MM.1S (cell line): ENCODE results near the gene IGFBP2.

ENCODE experiments used
- DNase-seq: peaks from one replicate; pipeline ENCODE4 v3.0.0-alpha.2; 2015
- H2AFZ ChIP-seq: fragments of 300-600 bp; sonication (generic); 2 replicates; pipeline ENCODE4 v1.6.0; 2016; ENCODE audit warnings: antibody characterized with exemption, low read length
- H3F3A ChIP-seq: fragments of 300-600 bp; sonication (generic); 2 replicates; pipeline ENCODE4 v1.6.1; 2016; ENCODE audit warnings: mild to moderate bottlenecking, antibody characterized with exemption, low read length, moderate library complexity, mixed read lengths; ENCODE audit not compliant: insufficient read depth
- H3K27ac ChIP-seq: fragments of 300-600 bp; sonication (generic); 2 replicates; pipeline ENCODE4 v1.5.1; 2016; ENCODE audit warnings: mild to moderate bottlenecking, low read length
- H3K27me3 ChIP-seq: fragments of 300-600 bp; sonication (generic); replicated peaks from 2 replicates; pipeline ENCODE4 v1.6.0; 2016; ENCODE audit warnings: low read length; ENCODE audit not compliant: insufficient read depth
- H3K36me3 ChIP-seq: fragments of 300-600 bp; sonication (generic); replicated peaks from 2 replicates; pipeline ENCODE4 v1.6.1; 2016; ENCODE audit warnings: mild to moderate bottlenecking, low read length, mixed read lengths; ENCODE audit not compliant: insufficient read depth
- H3K4me1 ChIP-seq: fragments of 300-600 bp; sonication (generic); 2 replicates; pipeline ENCODE4 v1.6.1; 2016; ENCODE audit warnings: low read length, mixed read lengths
- H3K4me2 ChIP-seq: fragments of 300-600 bp; sonication (generic); 2 replicates; pipeline ENCODE4 v1.6.0; 2016; ENCODE audit warnings: low read depth, low read length
- H3K4me3 ChIP-seq: fragments of 300-600 bp; sonication (generic); 2 replicates; pipeline ENCODE4 v1.5.1; 2016; ENCODE audit warnings: low read length, mixed read lengths
- H3K79me2 ChIP-seq: fragments of 300-600 bp; sonication (generic); 2 replicates; pipeline ENCODE4 v1.6.1; 2016; ENCODE audit warnings: mixed run types, low read length, mixed read lengths
- H3K9ac ChIP-seq: fragments of 300-600 bp; sonication (generic); 2 replicates; pipeline ENCODE4 v1.6.1; 2016; ENCODE audit warnings: low read length, mixed read lengths
- H3K9me2 ChIP-seq: fragments of 300-600 bp; sonication (generic); replicated peaks from 2 replicates; pipeline ENCODE4 v1.6.1; 2016; ENCODE audit warnings: mild to moderate bottlenecking, low read length, mixed read lengths; ENCODE audit not compliant: insufficient read depth
- H3K9me3 ChIP-seq: fragments of 300-600 bp; sonication (generic); replicated peaks from 2 replicates; pipeline ENCODE4 v1.6.1; 2016; ENCODE audit warnings: mild to moderate bottlenecking, low read length, mixed read lengths; ENCODE audit not compliant: insufficient read depth
- H4K20me1 ChIP-seq: fragments of 300-600 bp; sonication (generic); 2 replicates; pipeline ENCODE4 v1.6.1; 2016; ENCODE audit warnings: mild to moderate bottlenecking, low read length, moderate library complexity, mixed read lengths; ENCODE audit not compliant: insufficient read depth
- EZH2 ChIP-seq: fragments of 300-600 bp; sonication (generic); optimal IDR thresholded peaks from 2 replicates; pipeline ENCODE3; 2017; ENCODE audit warnings: low read depth, mild to moderate bottlenecking, antibody characterized with exemption, low read length, mixed read lengths
- EZH2phosphoT487 ChIP-seq: fragments of 300-600 bp; sonication (generic); IDR thresholded peaks from 2 replicates; pipeline ENCODE4 v1.6.1; 2018; ENCODE audit warnings: antibody characterized with exemption, low read length
- TF ChIP-seq, protein P1 (sequence below): fragments of 300-600 bp; sonication (generic); IDR thresholded peaks from 2 replicates; pipeline ENCODE4 v1.5.1; 2016; ENCODE audit warnings: antibody characterized with exemption, low read length, mixed read lengths

IGFBP2 gene

DNA sequence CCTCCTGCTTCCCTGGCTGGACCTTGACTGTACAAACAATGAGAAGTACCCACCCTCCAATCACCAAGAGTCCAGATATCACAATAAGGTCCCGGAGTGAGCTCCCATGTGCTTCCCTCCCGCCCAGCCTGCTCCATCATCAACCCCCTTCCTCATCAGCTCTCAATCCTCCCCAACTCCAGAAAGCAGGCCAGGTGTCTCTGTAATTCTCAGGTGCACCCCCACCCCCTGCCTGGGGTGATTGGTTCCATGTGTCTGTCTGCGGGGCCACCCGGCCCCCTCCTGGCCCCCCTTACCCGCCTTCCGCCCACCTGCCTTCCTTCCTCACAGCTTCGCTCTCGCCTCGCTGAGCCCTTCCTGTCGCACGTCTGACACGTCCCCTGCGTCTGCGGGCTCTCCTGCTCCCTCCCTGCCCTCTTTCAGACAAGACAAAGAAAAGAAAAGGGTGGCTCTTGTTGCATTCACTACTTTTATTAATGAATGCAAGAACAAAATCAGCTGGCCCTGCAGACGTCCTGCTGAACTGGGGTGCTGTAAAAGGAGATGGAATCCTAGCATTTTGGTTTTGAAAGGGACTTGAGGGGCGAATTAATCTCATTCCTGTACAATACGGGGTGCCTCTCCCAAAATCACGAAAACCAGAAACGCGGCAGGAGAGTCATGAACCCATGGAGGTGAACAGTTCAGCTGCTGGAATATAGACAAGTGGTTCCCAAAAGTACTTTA, 26.5 kb upstream of the IGFBP2 start:
- Histone ChIP-seq H3K9ac (no peak overlapping the region), H3K36me3 (no peaks in the 10 kb centered on the region), H3K27ac (no peak overlapping the region), H3K9me2 (no peaks in the 10 kb centered on the region), H3K4me1 (no peaks in the 10 kb centered on the region), H3F3A (no peaks in the 10 kb centered on the region), H3K4me2 (no peak overlapping the region), H3K9me3 (no peaks in the 10 kb centered on the region), H3K79me2 (no peaks in the 10 kb centered on the region), H3K27me3 (no peaks in the 10 kb centered on the region), H2AFZ (no peak overlapping the region), H3K4me3 (no peak overlapping the region), H4K20me1 (no peaks in the 10 kb centered on the region)
- no peak for DNase-seq
- TF ChIP-seq, protein P1, sequence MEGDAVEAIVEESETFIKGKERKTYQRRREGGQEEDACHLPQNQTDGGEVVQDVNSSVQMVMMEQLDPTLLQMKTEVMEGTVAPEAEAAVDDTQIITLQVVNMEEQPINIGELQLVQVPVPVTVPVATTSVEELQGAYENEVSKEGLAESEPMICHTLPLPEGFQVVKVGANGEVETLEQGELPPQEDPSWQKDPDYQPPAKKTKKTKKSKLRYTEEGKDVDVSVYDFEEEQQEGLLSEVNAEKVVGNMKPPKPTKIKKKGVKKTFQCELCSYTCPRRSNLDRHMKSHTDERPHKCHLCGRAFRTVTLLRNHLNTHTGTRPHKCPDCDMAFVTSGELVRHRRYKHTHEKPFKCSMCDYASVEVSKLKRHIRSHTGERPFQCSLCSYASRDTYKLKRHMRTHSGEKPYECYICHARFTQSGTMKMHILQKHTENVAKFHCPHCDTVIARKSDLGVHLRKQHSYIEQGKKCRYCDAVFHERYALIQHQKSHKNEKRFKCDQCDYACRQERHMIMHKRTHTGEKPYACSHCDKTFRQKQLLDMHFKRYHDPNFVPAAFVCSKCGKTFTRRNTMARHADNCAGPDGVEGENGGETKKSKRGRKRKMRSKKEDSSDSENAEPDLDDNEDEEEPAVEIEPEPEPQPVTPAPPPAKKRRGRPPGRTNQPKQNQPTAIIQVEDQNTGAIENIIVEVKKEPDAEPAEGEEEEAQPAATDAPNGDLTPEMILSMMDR: no peak
- TF ChIP-seq EZH2phosphoT487 (no peak), EZH2 (no peak)

DNA sequence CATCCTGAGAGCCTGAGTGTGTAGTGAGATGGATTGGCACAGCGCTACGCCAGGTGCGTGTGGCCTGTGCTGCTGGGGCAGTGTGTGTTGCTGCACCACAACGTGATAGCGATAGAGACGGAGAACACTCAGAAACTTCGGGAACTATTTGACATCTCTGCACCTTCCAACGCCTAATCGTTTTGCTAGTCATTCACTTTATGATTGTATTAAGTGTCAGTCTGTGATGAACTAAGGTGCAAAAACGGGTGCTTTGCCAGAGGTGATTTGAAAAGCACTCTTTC, 26.0 kb upstream of the IGFBP2 start:
- H3K9ac ChIP-seq: no peak overlapping the region
- no peaks in the 10 kb centered on the region for H3K9me2 ChIP-seq
- no peaks in the 10 kb centered on the region for H3K36me3 ChIP-seq
- no peaks in the 10 kb centered on the region for H3F3A ChIP-seq
- no peaks in the 10 kb centered on the region for H3K79me2 ChIP-seq
- H3K27me3 ChIP-seq: no peaks in the 10 kb centered on the region
- no peaks in the 10 kb centered on the region for H4K20me1 ChIP-seq
- no peak overlapping the region for H3K4me2 ChIP-seq
- no peak overlapping the region for H3K27ac ChIP-seq
- DNase-seq: no peak
- no peaks in the 10 kb centered on the region for H3K9me3 ChIP-seq
- H3K4me3 ChIP-seq: no peak overlapping the region
- TF ChIP-seq, protein P1: no peak
- TF ChIP-seq EZH2 (no peak), EZH2phosphoT487 (no peak)
- H3K4me1 ChIP-seq: no peaks in the 10 kb centered on the region
- no peak overlapping the region for H2AFZ ChIP-seq

DNA sequence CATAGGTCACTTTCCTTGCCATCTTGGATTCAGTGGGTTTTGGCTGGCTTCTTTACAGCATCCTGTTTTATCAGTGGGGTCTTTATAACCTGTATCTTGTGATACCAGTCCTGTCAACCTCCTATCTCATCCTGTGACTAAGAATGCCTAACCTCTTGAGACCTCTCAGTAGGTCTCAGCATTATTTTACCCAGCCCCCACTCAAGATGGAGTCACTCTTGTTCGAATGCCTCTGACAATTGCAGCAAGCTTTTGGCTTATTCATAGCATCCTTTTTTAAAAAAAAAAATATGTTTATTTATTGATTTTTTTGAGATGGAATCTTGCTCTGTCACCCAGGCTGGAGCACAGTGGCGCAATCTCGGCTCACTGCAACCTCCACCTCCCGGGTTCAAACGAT, 24.7 kb upstream of the IGFBP2 start:
- no peak overlapping the region for H3K4me2 ChIP-seq
- H3K9me3 ChIP-seq: no peaks in the 10 kb centered on the region
- no peaks in the 10 kb centered on the region for H3K9me2 ChIP-seq
- H3K27ac ChIP-seq: no peak overlapping the region
- no peaks in the 10 kb centered on the region for H3K79me2 ChIP-seq
- H3K4me1 ChIP-seq: no peaks in the 10 kb centered on the region
- H2AFZ ChIP-seq: no peak overlapping the region
- TF ChIP-seq, protein P1: no peak
- TF ChIP-seq EZH2 (no peak), EZH2phosphoT487 (no peak)
- no peaks in the 10 kb centered on the region for H3K36me3 ChIP-seq
- no peaks in the 10 kb centered on the region for H3F3A ChIP-seq
- H3K9ac ChIP-seq: no peak overlapping the region
- DNase-seq: no peak
- H3K27me3 ChIP-seq: no peaks in the 10 kb centered on the region
- H4K20me1 ChIP-seq: no peaks in the 10 kb centered on the region
- H3K4me3 ChIP-seq: no peak overlapping the region
